RWPE1 (cell line): ENCODE data around the gene SUPT4H1.

Experiments used
- CTCF ChIA-PET: fragments of 350-600 bp; sonication (Branson Sonifier 250); formaldehyde crosslinking; extraction: SDS; loops from one replicate; lab custom pipeline; 2021; lab: Yijun Ruan, JAX
- POLR2A ChIA-PET: fragments of 400-600 bp; formaldehyde crosslinking; extraction: SDS; loops from one replicate; lab custom pipeline; 2020; ENCODE audit warnings: antibody characterized with exemption; ENCODE audit not compliant: low non-redundant PET; lab: Yijun Ruan, JAX
- DNase-seq: peaks from one replicate; pipeline ENCODE4 v3.0.0; 2012; ENCODE audit warnings: low spot score
- H3K27ac ChIP-seq: fragments of 450-650 bp; 2 replicates; pipeline ENCODE4 v1.5.1; 2017
- CTCF ChIP-seq: fragments of 450-650 bp; conservative IDR thresholded peaks from 2 replicates; pipeline ENCODE4 v1.5.1; 2017; ENCODE audit warnings: low read depth, mild to moderate bottlenecking

Gene SUPT4H1

GRCh38 chr17:58375811-58376210 lies 23.8 kb upstream of the SUPT4H1 start:
- no peak for TF ChIP-seq CTCF
- ChIA-PET CTCF (interaction anchor here (0.6 kb wide), 1 partner anchor 110 kb away, joined by 3 read pairs; no protein-coding TSS in a partner anchor), POLR2A (no interaction called here)
- no peak overlapping the region for H3K27ac ChIP-seq
- no peak for DNase-seq

- TF ChIP-seq CTCF: no peak
- ChIA-PET CTCF (no interaction called here), POLR2A (no interaction called here)
- no peak for DNase-seq
- no peak overlapping the region for H3K27ac ChIP-seq
Observed at GRCh38 chr17:58375256-58375655, 23.3 kb upstream of the SUPT4H1 start.

GRCh38 chr17:58373923-58374322 lies 21.9 kb upstream of the SUPT4H1 start:
- ChIA-PET CTCF (no interaction called here), POLR2A (no interaction called here)
- TF ChIP-seq CTCF: no peak
- no peak for DNase-seq
- no peak overlapping the region for H3K27ac ChIP-seq

- H3K27ac ChIP-seq: no peak overlapping the region
- TF ChIP-seq CTCF: no peak
- POLR2A ChIA-PET: no interaction called here
Observed at GRCh38 chr17:58373003-58373402, 21.0 kb upstream of the SUPT4H1 start.

GRCh38 chr17:58371300-58371950 lies 19.4 kb upstream of the SUPT4H1 start:
- POLR2A ChIA-PET: no interaction called here
- no peak for DNase-seq
- no peak overlapping the region for H3K27ac ChIP-seq
- TF ChIP-seq CTCF: no peak
- CTCF ChIA-PET: interaction anchor here (0.9 kb wide), 1 partner anchor 9 kb away, joined by 4 read pairs; no protein-coding TSS in a partner anchor

More at GRCh38 chr17:58373003-58373402, 21.0 kb upstream of the SUPT4H1 start:
- CTCF ChIA-PET: no interaction called here
- DNase-seq: no peak

GRCh38 chr17:58370716-58371115 lies 18.7 kb upstream of the SUPT4H1 start:
- ChIA-PET POLR2A (no interaction called here), CTCF (interaction anchor here (0.6 to 0.9 kb wide), 2 partner anchors 8 to 729 kb away, joined by 4 read pairs; no protein-coding TSS in a partner anchor)
- DNase-seq: no peak
- no peak for TF ChIP-seq CTCF
- H3K27ac ChIP-seq: no peak overlapping the region
